PC-9 (cell line): Measurements from ENCODE around the gene LRMDA. TPM values are rescaled to one million over a fixed set of nuclear protein-coding genes. Genes with fewer than 3 reads are reported as not detected.

ENCODE experiments used
- BruUV-seq: library from RNA; stranded (reverse); fragments of 400-500 nt; replicated peaks from 2 replicates; lab custom pipeline; 2021; lab: Mats Ljungman, UMichigan
- CTCF ChIA-PET: fragments of 300-600 bp; sonication (Branson Sonifier 250); formaldehyde crosslinking; loops from one replicate; lab custom pipeline; 2022; ENCODE audit warnings: antibody characterized with exemption; lab: Charles Lee
- POLR2A ChIA-PET: fragments of 300-600 bp; sonication (Branson Sonifier 250); formaldehyde crosslinking; loops from one replicate; lab custom pipeline; 2022; ENCODE audit warnings: antibody characterized with exemption; ENCODE audit not compliant: unreplicated experiment; lab: Charles Lee
- DNase-seq, 2 experiments: peaks; one replicate each; pipeline versions ENCODE4 v3.0.0 to v3.0.0-alpha.2; 2015 to 2022; ENCODE audit warnings: mixed read lengths in 1 of 2
- H2AFZ ChIP-seq: fragments of 200-600 bp; sonication (generic); 2 replicates; pipeline ENCODE4 v1.8.1; 2017; ENCODE audit warnings: antibody characterized with exemption
- H3F3A ChIP-seq: fragments of 200-600 bp; sonication (generic); 2 replicates; pipeline ENCODE4 v1.8.1; 2017; ENCODE audit warnings: antibody characterized with exemption, mild to moderate bottlenecking, low read depth; ENCODE audit not compliant: insufficient read depth
- H3K27ac ChIP-seq: fragments of 200-600 bp; sonication (generic); 2 replicates; pipeline ENCODE4 v1.6.1; 2016; ENCODE audit warnings: mixed run types
- H3K27me3 ChIP-seq: fragments of 200-600 bp; sonication (generic); 2 replicates; pipeline ENCODE4 v1.6.1; 2016; ENCODE audit warnings: low read depth, mixed run types; ENCODE audit not compliant: insufficient read depth
- H3K36me3 ChIP-seq: fragments of 200-600 bp; sonication (generic); 2 replicates; pipeline ENCODE4 v1.6.1; 2016; ENCODE audit warnings: low read depth, mixed run types
- H3K4me1 ChIP-seq: fragments of 200-600 bp; sonication (generic); replicated peaks from 2 replicates; pipeline ENCODE4 v1.6.1; 2016; ENCODE audit warnings: mixed run types; ENCODE audit not compliant: insufficient read depth
- H3K4me2 ChIP-seq: fragments of 200-600 bp; sonication (generic); 2 replicates; pipeline ENCODE4 v1.6.1; 2017; ENCODE audit warnings: mixed run types
- H3K4me3 ChIP-seq: fragments of 200-600 bp; sonication (generic); 2 replicates; pipeline ENCODE4 v1.6.1; 2016; ENCODE audit warnings: mixed run types
- H3K79me2 ChIP-seq: fragments of 200-600 bp; sonication (generic); 2 replicates; pipeline ENCODE4 v1.6.1; 2017; ENCODE audit warnings: low read depth, mixed run types
- H3K9me2 ChIP-seq: fragments of 200-600 bp; sonication (generic); 2 replicates; pipeline ENCODE4 v1.8.1; 2017; ENCODE audit warnings: mild to moderate bottlenecking; ENCODE audit not compliant: insufficient read depth
- H3K9me3 ChIP-seq: fragments of 200-600 bp; sonication (generic); 2 replicates; pipeline ENCODE4 v1.8.1; 2016; ENCODE audit warnings: low read depth; ENCODE audit not compliant: insufficient read depth
- H4K20me1 ChIP-seq: fragments of 200-600 bp; sonication (generic); 2 replicates; pipeline ENCODE4 v1.8.1; 2017; ENCODE audit not compliant: insufficient read depth
- EZH2 ChIP-seq: fragments of 200-600 bp; sonication (generic); IDR thresholded peaks from 2 replicates; pipeline ENCODE4 v1.8.0; 2017; ENCODE audit warnings: antibody characterized with exemption, low read depth
- intact Hi-C: fragments of 100-400 bp; cut with micrococcal nuclease; formaldehyde crosslinking; loops from one replicate; pipeline ENCODE4 v1.10.0; 2022; ENCODE audit not compliant: unreplicated experiment
- total RNA-seq: library from RNA; stranded (reverse); gene quantifications from 2 replicates; pipeline ENCODE4 v1.2.3, GENCODE V29; 2021
- TF ChIP-seq, protein P1 (sequence below): fragments of 200-600 bp; sonication (generic); conservative IDR thresholded peaks from 2 replicates; pipeline ENCODE4 v1.6.1; 2017; ENCODE audit warnings: mixed run types, antibody characterized with exemption, mild to moderate bottlenecking, moderate library complexity

The LRMDA gene
- total RNA-seq, 1 experiment from 2014 or later: not detected

DNA sequence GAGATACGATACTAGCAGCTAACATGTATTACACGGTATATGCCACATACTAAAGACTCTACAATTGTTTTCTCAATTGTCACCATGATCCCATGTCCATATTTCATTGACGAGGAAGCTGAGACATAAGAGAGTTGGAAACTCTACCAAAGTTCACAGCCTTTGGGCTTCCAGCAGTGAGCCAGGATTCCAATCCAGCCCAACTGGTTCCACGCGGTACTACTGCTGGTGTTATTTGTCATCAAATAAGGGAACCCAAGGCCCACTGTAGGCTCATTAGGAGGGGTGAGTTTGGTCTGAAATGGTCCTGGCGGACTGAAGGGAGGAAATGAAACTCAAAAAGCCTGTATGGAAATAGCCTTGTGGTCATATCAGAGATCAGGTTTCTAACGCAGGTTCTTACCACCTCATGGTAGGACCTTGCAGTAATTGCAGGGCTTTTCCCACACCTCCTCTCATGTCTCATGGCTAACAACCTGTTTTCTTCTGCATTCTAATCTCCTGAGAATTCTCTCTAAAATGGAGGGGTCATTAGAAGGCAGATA lies 814.6 kb downstream of the LRMDA start:
- ChIA-PET POLR2A (no interaction called here), CTCF (no interaction called here)
- intact Hi-C loops: no loop called here
- Histone ChIP-seq H4K20me1 (no peaks in the 10 kb centered on the region), H3K36me3 (no peaks in the 10 kb centered on the region), H3K79me2 (no peaks in the 10 kb centered on the region), H3K27ac (no peak overlapping the region), H3K9me3 (no peaks in the 10 kb centered on the region), H3K9me2 (no peaks in the 10 kb centered on the region), H3K4me2 (no peak overlapping the region), H3K4me1 (no peaks in the 10 kb centered on the region), H3F3A (no peaks in the 10 kb centered on the region), H3K27me3 (no peaks in the 10 kb centered on the region), H2AFZ (no peak overlapping the region), H3K4me3 (no peak overlapping the region)
- BruUV-seq: no TSS peak
- TF ChIP-seq, protein P1, sequence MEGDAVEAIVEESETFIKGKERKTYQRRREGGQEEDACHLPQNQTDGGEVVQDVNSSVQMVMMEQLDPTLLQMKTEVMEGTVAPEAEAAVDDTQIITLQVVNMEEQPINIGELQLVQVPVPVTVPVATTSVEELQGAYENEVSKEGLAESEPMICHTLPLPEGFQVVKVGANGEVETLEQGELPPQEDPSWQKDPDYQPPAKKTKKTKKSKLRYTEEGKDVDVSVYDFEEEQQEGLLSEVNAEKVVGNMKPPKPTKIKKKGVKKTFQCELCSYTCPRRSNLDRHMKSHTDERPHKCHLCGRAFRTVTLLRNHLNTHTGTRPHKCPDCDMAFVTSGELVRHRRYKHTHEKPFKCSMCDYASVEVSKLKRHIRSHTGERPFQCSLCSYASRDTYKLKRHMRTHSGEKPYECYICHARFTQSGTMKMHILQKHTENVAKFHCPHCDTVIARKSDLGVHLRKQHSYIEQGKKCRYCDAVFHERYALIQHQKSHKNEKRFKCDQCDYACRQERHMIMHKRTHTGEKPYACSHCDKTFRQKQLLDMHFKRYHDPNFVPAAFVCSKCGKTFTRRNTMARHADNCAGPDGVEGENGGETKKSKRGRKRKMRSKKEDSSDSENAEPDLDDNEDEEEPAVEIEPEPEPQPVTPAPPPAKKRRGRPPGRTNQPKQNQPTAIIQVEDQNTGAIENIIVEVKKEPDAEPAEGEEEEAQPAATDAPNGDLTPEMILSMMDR: no peak
- TF ChIP-seq EZH2: no peak
- no peak for DNase-seq

DNA sequence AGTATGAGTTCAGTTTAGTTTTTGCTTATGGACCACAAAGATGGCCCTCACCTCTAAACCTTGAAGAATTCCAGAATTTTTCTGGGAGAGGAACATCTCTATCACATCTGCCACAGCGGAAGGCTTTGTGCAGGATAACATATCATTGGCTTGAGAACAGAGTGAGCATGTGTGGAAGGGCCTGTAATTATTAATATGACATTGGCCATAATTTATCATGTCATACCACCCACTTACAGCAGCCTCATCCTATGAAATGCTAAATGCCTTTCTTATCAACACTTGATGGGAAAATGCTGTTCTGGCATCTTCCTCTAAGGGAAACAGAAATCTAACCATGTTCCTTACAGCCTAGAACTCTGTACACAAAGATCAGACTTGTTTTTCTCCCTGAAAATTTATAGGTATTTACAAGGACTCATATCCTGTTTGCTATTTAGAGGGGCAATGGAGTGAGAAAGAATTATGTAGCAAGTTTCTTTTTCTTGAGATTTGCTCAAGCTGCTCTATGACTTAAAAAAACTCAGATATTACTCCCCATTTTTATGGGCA lies 817.3 kb downstream of the LRMDA start:
- Histone ChIP-seq H2AFZ (no peak overlapping the region), H3K36me3 (no peaks in the 10 kb centered on the region), H3K27ac (no peak overlapping the region), H3K4me2 (no peak overlapping the region), H3K4me3 (no peak overlapping the region), H3K9me3 (no peaks in the 10 kb centered on the region), H3K79me2 (no peaks in the 10 kb centered on the region), H3K4me1 (no peaks in the 10 kb centered on the region), H3F3A (no peaks in the 10 kb centered on the region), H4K20me1 (no peaks in the 10 kb centered on the region), H3K9me2 (no peaks in the 10 kb centered on the region), H3K27me3 (no peaks in the 10 kb centered on the region)
- BruUV-seq: no TSS peak
- ChIA-PET CTCF (no interaction called here), POLR2A (no interaction called here)
- no peak for DNase-seq
- intact Hi-C loops: no loop called here
- no peak for TF ChIP-seq EZH2
- TF ChIP-seq, protein P1: no peak

DNA sequence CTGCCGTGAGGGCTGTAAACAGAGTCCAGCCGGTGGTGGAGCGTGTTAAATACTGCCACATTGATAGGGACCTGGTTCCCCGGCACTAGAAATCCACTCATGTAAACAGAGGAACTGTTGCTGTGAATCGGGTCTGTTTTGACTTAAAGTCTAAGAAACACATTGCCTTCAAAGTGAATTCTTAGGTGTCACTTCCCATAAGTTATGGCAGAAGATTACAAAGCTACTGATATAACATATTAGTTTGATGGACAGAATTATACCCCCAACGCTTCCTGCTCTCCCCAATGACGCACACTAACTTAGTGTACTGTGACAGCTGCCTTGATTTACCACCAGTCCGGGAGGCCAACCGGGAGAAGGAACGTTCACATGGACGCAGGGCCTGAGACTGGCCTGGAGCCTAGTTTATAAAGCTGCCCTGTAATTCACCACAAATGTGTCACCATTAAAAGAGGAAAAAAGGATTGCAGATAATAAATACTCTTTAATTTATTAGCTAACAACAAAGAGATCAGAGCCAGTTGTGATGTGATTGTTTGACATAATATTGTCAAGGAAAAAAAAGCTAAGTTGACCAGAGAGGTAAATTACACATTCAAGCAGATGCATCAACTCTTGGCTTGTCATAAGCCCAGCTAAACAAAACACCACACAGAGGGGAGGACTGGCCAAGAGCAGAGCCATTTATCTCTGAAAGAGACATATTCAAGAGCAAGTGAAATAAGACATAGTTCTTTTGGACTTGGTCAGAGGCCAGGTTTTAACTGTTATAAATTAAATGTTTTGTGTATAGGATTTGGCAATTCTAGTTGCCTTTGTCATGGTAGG lies 820.6 kb downstream of the LRMDA start:
- Histone ChIP-seq H3K36me3 (no peaks in the 10 kb centered on the region), H2AFZ (no peak overlapping the region), H3K27me3 (no peaks in the 10 kb centered on the region), H3K9me3 (no peaks in the 10 kb centered on the region), H4K20me1 (no peaks in the 10 kb centered on the region), H3K79me2 (no peaks in the 10 kb centered on the region), H3K4me1 (no peaks in the 10 kb centered on the region), H3K4me3 (no peak overlapping the region), H3K27ac (no peak overlapping the region), H3K9me2 (no peaks in the 10 kb centered on the region), H3K4me2 (no peak overlapping the region), H3F3A (no peaks in the 10 kb centered on the region)
- intact Hi-C loops: no loop called here
- TF ChIP-seq EZH2: no peak
- TF ChIP-seq, protein P1: no peak
- no peak for DNase-seq
- no TSS peak for BruUV-seq
- POLR2A ChIA-PET: no interaction called here
- CTCF ChIA-PET: no interaction called here
